Fibroblast of villous mesenchyme (primary cell): ENCODE data around the gene GARNL3. TPM values are rescaled to one million over a fixed set of nuclear protein-coding genes. Genes with fewer than 3 reads are reported as not detected.
A peak's percentile ranks its signal among the peaks of the same experiment; 100 is the strongest.

Source experiments
- DNase-seq: peaks from one replicate; pipeline ENCODE4 v3.0.0-alpha.2; 2010; ENCODE audit warnings: low read depth
- H3K4me3 ChIP-seq: 2 replicates; pipeline ENCODE4 v1.5.1; 2011; ENCODE audit warnings: low read depth, mild to moderate bottlenecking, low read length
- CTCF ChIP-seq: IDR thresholded peaks from 2 replicates; pipeline ENCODE4 v1.5.1; 2012; ENCODE audit warnings: low read depth, mild to moderate bottlenecking, low read length; ENCODE audit not compliant: insufficient read depth
- total RNA-seq: library from RNA; depleted of rRNA; stranded (reverse); fragments of >200 nt; gene quantifications from 2 replicates; pipeline ENCODE4 v1.2.3, GENCODE V29; 2012

Gene GARNL3
- total RNA-seq, 1 donor: 0.86 TPM

GRCh38 chr9:127395497-127396252 lies 131.1 kb downstream of the GARNL3 start:
- TF ChIP-seq CTCF: no peak
- peak; percentile 21 for DNase-seq
- H3K4me3 ChIP-seq: no peak overlapping the region

GRCh38 chr9:127396253-127396807 lies 131.8 kb downstream of the GARNL3 start:
- no peak for TF ChIP-seq CTCF
- H3K4me3 ChIP-seq: peak overlapping the region; percentile 54
- DNase-seq: no peak

- TF ChIP-seq CTCF: no peak
- peak within 1 kb of the TSS; percentile 57 for H3K4me3 ChIP-seq
- DNase-seq: peak; percentile 99
Observed at GRCh38 chr9:127396808-127397645, 132.5 kb downstream of the GARNL3 start, which contains the start of gene SLC2A8. Gene SLC2A8 (plus strand): TSS chr9:127397169. CDS start chr9:127397231, 62 bp downstream.

GRCh38 chr9:127397646-127398274 lies 133.2 kb downstream of the GARNL3 start:
- H3K4me3 ChIP-seq: peak overlapping the region; percentile 57
- TF ChIP-seq CTCF: peak; percentile 51
- DNase-seq: peak; percentile 28

GRCh38 chr9:127398275-127398647 lies 133.7 kb downstream of the GARNL3 start:
- H3K4me3 ChIP-seq: peak overlapping the region; percentile 57
- no peak for DNase-seq
- no peak for TF ChIP-seq CTCF

GRCh38 chr9:127398715-127399400 lies 134.3 kb downstream of the GARNL3 start:
- TF ChIP-seq CTCF: no peak
- no peak for DNase-seq
- no peak overlapping the region for H3K4me3 ChIP-seq
